ENCODE data around the gene SSR4. TPM values are rescaled to one million over a fixed set of nuclear protein-coding genes. Genes with fewer than 3 reads are reported as not detected.

Gene SSR4
- total RNA-seq, 1 donor = 156 TPM

- Histone ChIP-seq H3K27ac (ENCODE audit: low read depth, low read length) (no peak overlapping the region), H3K79me2 (ENCODE audit: insufficient read depth, low read length) (no peaks in the 10 kb centered on the region), H4K20me1 (ENCODE audit: insufficient read depth, low read length) (no peaks in the 10 kb centered on the region), H3K27me3 (ENCODE audit: insufficient read depth, low read length) (no peaks in the 10 kb centered on the region), H3K4me1 (ENCODE audit: insufficient read depth, low read length) (peaks cover 2% of the 10 kb centered on the region), H3K4me2 (ENCODE audit: insufficient read depth, low read length) (peak overlapping the region; percentile 39), H3K4me3 (ENCODE audit: insufficient read depth, low read length) (no peak overlapping the region), H2AFZ (ENCODE audit: low read length) (no peak overlapping the region), H3K36me3 (ENCODE audit: insufficient read depth, low read length) (no peaks in the 10 kb centered on the region), H3K9me3 (ENCODE audit: low read depth, low read length) (no peaks in the 10 kb centered on the region)
- peak; percentile 90 for DNase-seq (ENCODE audit: insufficient read length, low spot score, missing footprints)
- no peak for TF ChIP-seq CTCF (IDR thresholded peaks at IDR 0.05; ENCODE audit: extremely low read depth, low read depth, low read length)
Observed at GRCh38 chrX:153779891-153780677, 14.4 kb upstream of the SSR4 start.

- Histone ChIP-seq H3K4me1 (ENCODE audit: insufficient read depth, low read length) (peaks cover 2% of the 10 kb centered on the region), H3K4me3 (ENCODE audit: insufficient read depth, low read length) (no peak within 1 kb of the TSS), H3K9me3 (ENCODE audit: low read depth, low read length) (no peaks in the 10 kb centered on the region), H2AFZ (ENCODE audit: low read length) (no peak within 1 kb of the TSS), H3K79me2 (ENCODE audit: insufficient read depth, low read length) (no peaks in the 10 kb centered on the region), H3K27me3 (ENCODE audit: insufficient read depth, low read length) (no peaks in the 10 kb centered on the region), H3K27ac (ENCODE audit: low read depth, low read length) (no peak within 1 kb of the TSS), H4K20me1 (ENCODE audit: insufficient read depth, low read length) (no peaks in the 10 kb centered on the region), H3K4me2 (ENCODE audit: insufficient read depth, low read length) (peak within 1 kb of the TSS; percentile 39), H3K36me3 (ENCODE audit: insufficient read depth, low read length) (no peaks in the 10 kb centered on the region)
- TF ChIP-seq CTCF (IDR thresholded peaks at IDR 0.05; ENCODE audit: extremely low read depth, low read depth, low read length) = no peak
- DNase-seq (ENCODE audit: insufficient read length, low spot score, missing footprints) = peak; percentile 99
Observed at GRCh38 chrX:153780678-153781427, 13.6 kb upstream of the SSR4 start, which contains the start of gene SRPK3. TSS of gene SRPK3 (plus strand) at chrX:153781041. CDS start at chrX:153781087, 46 bp downstream.

GRCh38 chrX:153781428-153782047 is 12.9 kb upstream of the SSR4 start:
- Histone ChIP-seq H3K36me3 (ENCODE audit: insufficient read depth, low read length) (no peaks in the 10 kb centered on the region), H3K27me3 (ENCODE audit: insufficient read depth, low read length) (no peaks in the 10 kb centered on the region), H3K27ac (ENCODE audit: low read depth, low read length) (no peak overlapping the region), H3K79me2 (ENCODE audit: insufficient read depth, low read length) (no peaks in the 10 kb centered on the region), H3K4me1 (ENCODE audit: insufficient read depth, low read length) (peaks cover 2% of the 10 kb centered on the region), H4K20me1 (ENCODE audit: insufficient read depth, low read length) (no peaks in the 10 kb centered on the region), H3K4me3 (ENCODE audit: insufficient read depth, low read length) (no peak overlapping the region), H2AFZ (ENCODE audit: low read length) (no peak overlapping the region), H3K4me2 (ENCODE audit: insufficient read depth, low read length) (no peak overlapping the region), H3K9me3 (ENCODE audit: low read depth, low read length) (no peaks in the 10 kb centered on the region)
- no peak for TF ChIP-seq CTCF (IDR thresholded peaks at IDR 0.05; ENCODE audit: extremely low read depth, low read depth, low read length)
- DNase-seq (ENCODE audit: insufficient read length, low spot score, missing footprints) = no peak

Data from osteoblast (primary cell).